Inflammatory macrophage treated with lipopolysaccharide for 1 hour (primary cell): ENCODE results near the gene USP13.

ENCODE experiments used
- DNase-seq, 2 donors: peaks; one replicate each; pipeline ENCODE4 v3.0.0-alpha.2; 2020 to 2022

The USP13 gene

DNA sequence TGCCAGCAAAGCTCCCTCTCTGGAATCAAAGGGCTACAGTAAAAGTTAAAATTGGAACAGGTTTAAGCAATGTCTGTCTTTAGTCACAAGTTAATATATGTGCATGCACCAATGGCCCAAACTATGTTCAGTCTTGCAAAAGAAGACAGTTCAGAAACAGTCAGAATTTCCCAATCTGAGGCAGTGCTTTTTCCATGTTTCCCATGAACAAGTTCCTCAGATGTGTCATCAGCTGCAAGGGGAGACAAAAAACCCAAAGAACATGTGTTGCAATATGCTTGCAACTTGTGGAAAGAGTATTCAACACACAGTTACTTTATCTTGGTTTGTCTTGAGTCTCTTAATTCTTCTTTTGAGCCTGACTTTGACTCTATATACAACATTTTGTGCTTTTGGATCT lies 148.4 kb downstream of the USP13 start:
- peak; percentile 95 to 99 for DNase-seq

- DNase-seq, result peak; percentile 9 to 25
Observed at GRCh38 chr3:179801856-179802255, 149.0 kb downstream of the USP13 start.

DNA sequence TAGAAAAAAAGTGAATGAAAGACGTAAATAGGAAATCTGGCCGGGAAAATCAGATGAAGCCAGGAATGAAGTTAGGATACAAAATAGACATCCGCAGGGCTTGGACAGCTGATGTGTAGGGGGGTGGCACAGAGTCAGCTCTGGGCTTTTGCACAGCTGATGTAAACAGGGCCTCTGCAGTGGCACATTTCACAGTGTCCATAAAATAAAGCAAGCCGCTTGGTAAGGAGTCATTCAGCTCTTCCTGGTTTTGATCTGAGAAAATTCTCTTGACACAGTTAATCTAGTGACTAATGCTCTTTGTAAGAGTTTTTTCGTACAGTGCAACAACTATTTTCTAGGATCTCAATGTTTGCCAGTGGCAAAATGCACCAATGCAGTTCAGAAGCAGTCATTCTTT lies 153.3 kb downstream of the USP13 start:
- DNase-seq, result no peak

- no peak for DNase-seq
Observed at GRCh38 chr3:179807588-179807987, 154.7 kb downstream of the USP13 start.

- no peak for DNase-seq
Observed at GRCh38 chr3:179809639-179810038, 156.8 kb downstream of the USP13 start.

DNA sequence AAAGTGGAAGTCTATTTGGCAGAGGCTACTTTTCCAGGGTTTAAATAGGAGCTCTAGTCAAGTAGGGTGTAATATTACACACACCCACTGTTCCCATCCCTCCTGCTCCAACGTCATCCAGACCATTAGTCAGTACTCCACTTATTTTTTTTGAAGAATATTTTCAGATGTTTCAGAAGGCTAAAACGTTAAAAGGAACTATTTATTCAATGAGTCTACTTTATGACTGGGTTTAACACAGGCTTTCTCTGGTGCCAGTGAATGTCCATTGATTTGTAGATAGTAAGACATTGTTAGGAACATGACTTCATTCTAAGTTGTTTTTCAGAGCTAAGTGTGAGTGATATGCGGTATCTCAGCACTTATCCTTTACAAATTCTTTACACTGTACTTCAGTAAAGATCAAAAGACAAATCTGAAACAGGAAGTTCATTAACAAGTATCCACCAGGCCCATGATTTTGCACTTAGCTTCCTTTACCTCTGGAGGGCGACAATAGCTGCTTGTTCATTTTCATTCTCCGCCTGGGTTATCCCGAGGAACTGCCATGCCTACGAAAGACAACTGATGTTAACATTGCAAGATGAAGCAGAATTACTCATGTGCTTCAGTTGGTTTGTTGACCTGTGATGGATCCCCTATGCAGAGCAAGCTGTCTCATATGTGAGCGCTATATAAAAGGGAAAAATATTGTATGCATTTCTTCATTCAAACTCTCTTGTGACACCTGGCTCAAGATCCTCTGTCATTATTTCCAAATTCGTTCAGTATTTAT lies 158.7 kb downstream of the USP13 start:
- DNase-seq, result peak; percentile 80 to 84

DNA sequence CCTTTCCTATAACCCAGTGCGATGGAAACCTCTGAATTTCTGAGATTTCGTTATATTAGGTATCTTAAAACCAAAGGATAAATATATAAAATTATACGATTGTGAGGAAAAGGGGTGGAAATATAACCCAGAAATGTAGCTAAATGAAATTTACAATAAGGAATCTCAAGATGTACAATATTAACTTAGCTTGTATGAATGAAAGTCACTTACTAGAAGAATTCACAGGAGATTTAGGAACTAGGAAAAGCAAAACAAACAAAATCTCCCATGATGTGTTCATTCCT lies 159.2 kb downstream of the USP13 start:
- DNase-seq, result no peak

GRCh38 chr3:179819379-179819778 lies 166.5 kb downstream of the USP13 start:
- DNase-seq, result peak in 1 of 2 donors; percentile 18

DNA sequence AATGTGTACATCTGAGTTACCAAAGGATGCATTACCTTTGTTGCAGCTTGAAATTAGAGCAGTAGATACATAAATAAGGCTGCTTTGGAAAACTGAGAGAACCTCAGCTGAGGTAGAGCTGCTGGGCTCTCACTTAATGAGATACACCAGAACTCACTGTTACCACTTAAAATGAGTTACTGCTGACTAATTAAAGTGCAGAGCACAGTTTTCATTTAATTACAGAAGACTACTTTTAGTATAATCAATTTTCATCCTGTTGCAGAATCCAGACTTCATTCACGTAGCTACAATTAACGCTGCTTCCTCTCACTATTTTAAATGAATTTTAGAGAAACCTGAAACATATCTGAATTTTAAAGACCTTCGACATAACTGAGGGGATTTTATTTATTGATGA lies 169.5 kb downstream of the USP13 start:
- DNase-seq, result no peak

- DNase-seq, result no peak
Observed at GRCh38 chr3:179825527-179826246, 172.8 kb downstream of the USP13 start.

DNA sequence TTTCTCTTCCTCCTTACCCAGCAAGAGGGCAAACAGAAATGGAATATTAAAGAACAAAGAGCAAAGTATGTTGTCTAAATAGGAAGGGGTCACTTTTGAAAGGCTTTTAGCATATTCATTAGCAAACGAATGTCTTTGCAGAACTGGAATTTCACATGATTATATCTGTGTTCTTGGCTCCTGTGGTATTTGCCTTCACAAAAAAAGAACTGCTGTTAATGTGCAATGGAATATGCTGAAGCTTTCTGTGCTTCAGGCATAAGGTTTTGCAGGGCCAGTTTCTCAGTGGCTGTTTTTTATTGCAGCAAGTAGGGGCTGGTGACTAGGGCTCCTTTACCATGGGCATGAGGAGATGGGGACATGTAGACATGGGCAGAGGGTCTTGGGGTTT lies 173.4 kb downstream of the USP13 start:
- DNase-seq, result no peak

DNA sequence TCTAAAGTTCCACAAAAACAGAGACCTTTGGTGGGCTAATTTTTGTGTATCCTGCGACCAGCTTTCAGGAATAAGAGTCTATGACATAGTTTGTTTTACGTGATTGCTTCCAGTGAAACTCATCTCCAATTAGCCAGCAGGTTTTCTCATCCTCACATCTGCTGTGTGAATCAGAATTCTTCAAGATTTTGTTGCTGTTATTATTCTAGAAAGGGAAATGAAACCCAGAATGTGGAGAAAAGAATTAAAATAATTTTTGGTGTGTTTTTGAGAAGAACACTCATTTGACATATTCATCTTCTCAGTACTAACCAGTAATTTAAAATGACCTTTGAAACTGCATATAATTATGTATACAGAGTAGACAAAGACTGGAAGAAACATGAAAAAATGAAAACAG lies 175.9 kb downstream of the USP13 start:
- DNase-seq, result no peak

GRCh38 chr3:179829401-179829800 lies 176.6 kb downstream of the USP13 start:
- no peak for DNase-seq

DNA sequence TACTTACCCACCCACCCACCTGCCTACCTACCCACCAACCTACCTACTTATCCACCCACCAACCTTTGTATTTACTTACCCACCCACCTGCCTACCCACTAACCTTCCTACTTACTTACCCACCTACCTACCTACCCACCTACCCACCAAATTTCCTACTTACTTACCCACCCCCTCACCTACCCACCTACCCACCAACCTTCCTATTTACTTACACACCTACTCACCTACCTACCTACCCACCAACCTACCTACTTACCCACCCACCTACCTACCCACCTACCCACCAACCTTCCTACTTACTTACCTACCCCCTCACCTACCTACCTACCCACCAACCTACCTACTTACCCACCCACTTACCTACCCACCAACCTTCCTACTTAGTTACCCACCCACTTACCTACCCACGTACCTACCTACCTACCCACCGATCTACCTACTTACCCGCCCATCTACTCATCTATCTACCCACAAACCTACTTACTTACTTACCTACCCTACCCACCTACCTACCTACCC lies 179.6 kb downstream of the USP13 start:
- no peak for DNase-seq

DNA sequence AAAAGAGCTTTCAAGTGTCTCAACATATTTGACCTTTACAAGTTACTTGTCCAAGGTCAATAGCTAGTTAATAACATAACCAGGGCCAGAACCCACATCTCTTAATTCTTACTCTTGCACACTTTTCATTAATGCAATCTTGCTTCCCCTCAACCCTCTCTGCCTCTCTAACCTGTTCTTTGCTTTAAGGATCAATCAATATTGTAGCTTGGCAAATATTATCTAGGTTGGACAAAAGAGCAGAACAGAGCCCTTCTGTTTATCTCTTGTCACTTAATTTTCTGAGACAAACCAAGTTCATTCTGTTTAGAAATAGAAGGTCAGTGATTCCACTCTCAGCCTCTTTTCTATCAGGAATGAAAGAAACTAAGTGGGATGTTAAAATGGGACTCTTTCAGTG lies 180.5 kb downstream of the USP13 start:
- DNase-seq, result no peak

DNA sequence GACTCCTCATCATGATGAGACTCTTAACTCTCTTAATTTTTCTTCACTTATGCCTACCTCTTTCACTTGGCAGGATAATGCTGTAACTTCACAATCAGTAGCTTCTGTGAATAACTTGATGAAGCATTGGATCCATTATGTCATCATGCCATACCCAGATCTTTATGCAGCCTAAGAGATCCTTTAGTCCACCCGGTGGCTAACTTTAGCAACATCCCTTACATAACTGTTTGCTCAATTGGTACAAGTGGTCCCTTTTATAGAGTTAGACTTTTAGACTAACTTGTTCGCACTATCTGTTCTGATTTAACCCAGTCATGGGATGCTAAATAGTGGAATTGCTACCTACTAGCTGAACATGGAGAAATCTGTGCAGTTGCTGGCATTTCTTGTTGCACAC lies 184.5 kb downstream of the USP13 start:
- DNase-seq, result peak; percentile 9 to 10
